Measurements from ENCODE around the gene FOXP1.

The FOXP1 gene

GRCh38 chr3:71226565-71227269 is 356.8 kb downstream of the FOXP1 start:
- peak; percentile 57 to 74 for DNase-seq (ENCODE audit: extremely low read depth in 1 of 2, low read depth in 1 of 2)

- no peak for DNase-seq (ENCODE audit: extremely low read depth in 1 of 2, low read depth in 1 of 2)
Measured at GRCh38 chr3:71225951-71226564, 357.5 kb downstream of the FOXP1 start.

GRCh38 chr3:71225002-71225684 is 358.4 kb downstream of the FOXP1 start:
- no peak for DNase-seq (ENCODE audit: extremely low read depth in 1 of 2, low read depth in 1 of 2)

GRCh38 chr3:71219744-71220638 is 363.5 kb downstream of the FOXP1 start:
- DNase-seq (ENCODE audit: extremely low read depth in 1 of 2, low read depth in 1 of 2), result no peak

GRCh38 chr3:71218508-71218907 is 365.0 kb downstream of the FOXP1 start:
- DNase-seq (ENCODE audit: extremely low read depth in 1 of 2, low read depth in 1 of 2), result no peak

GRCh38 chr3:71217640-71218222 is 365.8 kb downstream of the FOXP1 start:
- no peak for DNase-seq (ENCODE audit: extremely low read depth in 1 of 2, low read depth in 1 of 2)

- no peak for DNase-seq (ENCODE audit: extremely low read depth in 1 of 2, low read depth in 1 of 2)
Measured at GRCh38 chr3:71215351-71215750, 368.2 kb downstream of the FOXP1 start.

GRCh38 chr3:71214797-71215196 is 368.7 kb downstream of the FOXP1 start:
- DNase-seq (ENCODE audit: extremely low read depth in 1 of 2, low read depth in 1 of 2), result no peak

- no peak for DNase-seq (ENCODE audit: extremely low read depth in 1 of 2, low read depth in 1 of 2)
Measured at GRCh38 chr3:71214016-71214415, 369.5 kb downstream of the FOXP1 start.

GRCh38 chr3:71211083-71211482 is 372.4 kb downstream of the FOXP1 start:
- DNase-seq (ENCODE audit: extremely low read depth in 1 of 2, low read depth in 1 of 2), result no peak

GRCh38 chr3:71210257-71211007 is 373.1 kb downstream of the FOXP1 start:
- DNase-seq (ENCODE audit: extremely low read depth in 1 of 2, low read depth in 1 of 2), result no peak

GRCh38 chr3:71208211-71209095 is 375.1 kb downstream of the FOXP1 start:
- DNase-seq (ENCODE audit: extremely low read depth in 1 of 2, low read depth in 1 of 2), result no peak

- no peak for DNase-seq (ENCODE audit: extremely low read depth in 1 of 2, low read depth in 1 of 2)
Measured at GRCh38 chr3:71207632-71208031, 375.9 kb downstream of the FOXP1 start.

GRCh38 chr3:71206305-71207165 is 377.0 kb downstream of the FOXP1 start:
- DNase-seq (ENCODE audit: extremely low read depth in 1 of 2, low read depth in 1 of 2), result no peak

GRCh38 chr3:71203727-71204488 is 379.6 kb downstream of the FOXP1 start:
- no peak for DNase-seq (ENCODE audit: extremely low read depth in 1 of 2, low read depth in 1 of 2)

- no peak for DNase-seq (ENCODE audit: extremely low read depth in 1 of 2, low read depth in 1 of 2)
Measured at GRCh38 chr3:71202848-71203533, 380.5 kb downstream of the FOXP1 start.

GRCh38 chr3:71201939-71202338 is 381.6 kb downstream of the FOXP1 start:
- DNase-seq (ENCODE audit: extremely low read depth in 1 of 2, low read depth in 1 of 2), result no peak
